Right lobe of liver (tissue), 4 donors: Measurements from ENCODE around the gene CD302.

ENCODE experiments used
- POLR2A ChIP-seq: fragments of 450-650 bp; IDR thresholded peaks from one replicate; pipeline ENCODE4 v1.6.1; 2017; ENCODE audit warnings: antibody characterized with exemption, mild to moderate bottlenecking
- TF ChIP-seq, protein P1 (sequence below), 4 donors: fragments of 200-600 bp in 3 of 4; fragments of 450-650 bp in 1 of 4; IDR thresholded peaks; one replicate each; pipeline versions ENCODE4 v1.5.1 to v1.8.0; 2016 to 2022; ENCODE audit warnings: antibody characterized with exemption in 4 of 4, mild to moderate bottlenecking in 2 of 4
- donor health status: DM: no; HTN: no; CAD: no.
- donor health status: DM: no; HTN: no; CAD: no.
- donor health status: DM: no; HTN: yes; CAD: no.

DNA sequence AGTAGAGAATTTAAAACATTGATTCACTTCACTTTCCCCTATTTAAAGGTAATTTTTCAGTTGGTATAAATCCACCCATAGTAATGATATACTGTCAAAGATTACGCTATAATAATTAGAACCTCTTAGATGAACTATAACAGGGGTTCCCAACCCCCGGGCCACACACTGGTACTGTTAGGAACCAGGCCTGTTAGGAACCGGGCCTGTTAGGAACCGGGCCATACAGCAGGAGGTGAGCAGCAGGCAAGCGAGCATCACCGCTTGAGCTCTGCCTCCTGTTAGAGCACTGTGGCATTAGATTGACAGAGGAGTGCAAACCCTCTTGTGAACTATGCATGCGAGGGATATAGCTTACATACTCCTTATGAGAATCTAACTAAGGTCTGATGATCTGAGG, 34.0 kb upstream of the CD302 start:
- TF ChIP-seq, protein P1, sequence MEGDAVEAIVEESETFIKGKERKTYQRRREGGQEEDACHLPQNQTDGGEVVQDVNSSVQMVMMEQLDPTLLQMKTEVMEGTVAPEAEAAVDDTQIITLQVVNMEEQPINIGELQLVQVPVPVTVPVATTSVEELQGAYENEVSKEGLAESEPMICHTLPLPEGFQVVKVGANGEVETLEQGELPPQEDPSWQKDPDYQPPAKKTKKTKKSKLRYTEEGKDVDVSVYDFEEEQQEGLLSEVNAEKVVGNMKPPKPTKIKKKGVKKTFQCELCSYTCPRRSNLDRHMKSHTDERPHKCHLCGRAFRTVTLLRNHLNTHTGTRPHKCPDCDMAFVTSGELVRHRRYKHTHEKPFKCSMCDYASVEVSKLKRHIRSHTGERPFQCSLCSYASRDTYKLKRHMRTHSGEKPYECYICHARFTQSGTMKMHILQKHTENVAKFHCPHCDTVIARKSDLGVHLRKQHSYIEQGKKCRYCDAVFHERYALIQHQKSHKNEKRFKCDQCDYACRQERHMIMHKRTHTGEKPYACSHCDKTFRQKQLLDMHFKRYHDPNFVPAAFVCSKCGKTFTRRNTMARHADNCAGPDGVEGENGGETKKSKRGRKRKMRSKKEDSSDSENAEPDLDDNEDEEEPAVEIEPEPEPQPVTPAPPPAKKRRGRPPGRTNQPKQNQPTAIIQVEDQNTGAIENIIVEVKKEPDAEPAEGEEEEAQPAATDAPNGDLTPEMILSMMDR (IDR thresholded peaks at IDR 0.05), result no peak
- TF ChIP-seq POLR2A, result no peak
